Astrocyte of the hippocampus (primary cell): Measurements from ENCODE around the gene POF1B.
"Not testable (repeated sequence)": the region's sequence is repeated elsewhere in the genome, so short reads cannot be mapped to it uniquely, and the experiment has no call there.

ENCODE experiments used
- DNase-seq: peaks from one replicate; pipeline ENCODE4 v3.0.0; 2011; ENCODE audit warnings: low read depth, low spot score

Gene POF1B

GRCh38 chrX:85379174-85379907 lies at the start of gene POF1B:
Gene POF1B (minus strand): TSS chrX:85379665. CDS start chrX:85379454, 211 bp downstream.
- DNase-seq: no peak

- no peak for DNase-seq
Observed at GRCh38 chrX:85429066-85429465, 49.6 kb upstream of the POF1B start.

- DNase-seq: no peak
Observed at GRCh38 chrX:85419293-85419692, 39.8 kb upstream of the POF1B start.

- no peak for DNase-seq
Observed at GRCh38 chrX:85391878-85392238, 12.4 kb upstream of the POF1B start.

- no peak for DNase-seq
Observed at GRCh38 chrX:85391185-85391877, 11.9 kb upstream of the POF1B start.

GRCh38 chrX:85381602-85382001 lies 2.1 kb upstream of the POF1B start:
- DNase-seq: no peak

GRCh38 chrX:85378461-85378860 lies 1.0 kb downstream of the POF1B start:
- no peak for DNase-seq

- DNase-seq: no peak
Observed at GRCh38 chrX:85375333-85375738, 4.1 kb downstream of the POF1B start.

- DNase-seq: no peak
Observed at GRCh38 chrX:85365370-85365995, 14.0 kb downstream of the POF1B start.

- DNase-seq: no peak
Observed at GRCh38 chrX:85359051-85359450, 20.4 kb downstream of the POF1B start.

GRCh38 chrX:85345523-85345922 lies 33.9 kb downstream of the POF1B start:
- no peak for DNase-seq

- no peak for DNase-seq
Observed at GRCh38 chrX:85327060-85327333, 52.5 kb downstream of the POF1B start.

GRCh38 chrX:85326234-85327059 lies 53.0 kb downstream of the POF1B start:
- no peak for DNase-seq

GRCh38 chrX:85311348-85311747 lies 68.1 kb downstream of the POF1B start:
- not testable (repeated sequence) for DNase-seq

GRCh38 chrX:85309717-85310116 lies 69.7 kb downstream of the POF1B start:
- DNase-seq: no peak

GRCh38 chrX:85303544-85303943 lies 75.9 kb downstream of the POF1B start:
- DNase-seq: no peak

GRCh38 chrX:85288992-85289723 lies 90.3 kb downstream of the POF1B start:
- DNase-seq: no peak

- DNase-seq: not testable (repeated sequence)
Observed at GRCh38 chrX:85285286-85285685, 94.2 kb downstream of the POF1B start.

- peak; percentile 50 for DNase-seq
Observed at GRCh38 chrX:85244450-85245211, 134.8 kb downstream of the POF1B start.

GRCh38 chrX:85243761-85244449 lies 135.6 kb downstream of the POF1B start, which contains the start of the genes SATL1 and ZNF711:
Gene SATL1 (minus strand): TSS chrX:85243779. CDS start chrX:85108968, 134,811 bp downstream.
Gene ZNF711 (plus strand): TSS chrX:85243991. CDS start chrX:85247573, 3,582 bp downstream.
- peak; percentile 88 for DNase-seq
